ENCODE data around the gene ATP6V0A4. TPM values are rescaled to one million over a fixed set of nuclear protein-coding genes. Genes with fewer than 3 reads are reported as not detected.
"Not testable (repeated sequence)": the region's sequence is repeated elsewhere in the genome, so short reads cannot be mapped to it uniquely, and the experiment has no call there.

The ATP6V0A4 gene
- total RNA-seq, 4 donors from 2014 or later: not detected

DNA sequence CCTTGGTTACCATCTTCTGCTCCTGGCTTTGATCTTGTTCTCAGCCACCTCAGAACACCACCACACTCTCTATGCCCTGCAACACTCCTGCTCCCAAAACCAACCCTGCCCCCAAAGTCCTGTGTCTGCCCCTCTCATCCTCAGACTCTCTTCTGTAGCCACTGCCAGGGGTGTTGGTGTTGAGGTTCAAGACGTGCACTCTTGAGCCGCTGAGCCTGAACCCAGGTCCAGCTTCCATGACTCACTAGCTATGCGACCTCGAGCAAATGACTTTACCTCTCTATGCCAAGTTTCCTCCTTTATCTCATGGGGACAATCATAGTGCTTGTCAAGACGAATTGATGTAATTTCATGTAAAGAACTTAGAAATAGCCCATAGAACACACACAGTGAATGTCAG lies 840 bp upstream of the ATP6V0A4 start:
- 82% methylated on average over 5 of the region's 5 CpGs for WGBS
- intact Hi-C loops (cut with DNase I): no loop called here
- no peaks in the 10 kb centered on the region for H3K4me1 ChIP-seq
- H3K36me3 ChIP-seq: no peaks in the 10 kb centered on the region
- peaks cover 0 to 19% (median 0%) of the 10 kb centered on the region in 4 donors for H3K27me3 ChIP-seq
- no peak overlapping the region for H3K27ac ChIP-seq (replicated peaks in 1 of 4)
- H3K9me3 ChIP-seq: no peaks in the 10 kb centered on the region
- no peak for DNase-seq (ENCODE audit: extremely low spot score)
- TF ChIP-seq, protein P1, sequence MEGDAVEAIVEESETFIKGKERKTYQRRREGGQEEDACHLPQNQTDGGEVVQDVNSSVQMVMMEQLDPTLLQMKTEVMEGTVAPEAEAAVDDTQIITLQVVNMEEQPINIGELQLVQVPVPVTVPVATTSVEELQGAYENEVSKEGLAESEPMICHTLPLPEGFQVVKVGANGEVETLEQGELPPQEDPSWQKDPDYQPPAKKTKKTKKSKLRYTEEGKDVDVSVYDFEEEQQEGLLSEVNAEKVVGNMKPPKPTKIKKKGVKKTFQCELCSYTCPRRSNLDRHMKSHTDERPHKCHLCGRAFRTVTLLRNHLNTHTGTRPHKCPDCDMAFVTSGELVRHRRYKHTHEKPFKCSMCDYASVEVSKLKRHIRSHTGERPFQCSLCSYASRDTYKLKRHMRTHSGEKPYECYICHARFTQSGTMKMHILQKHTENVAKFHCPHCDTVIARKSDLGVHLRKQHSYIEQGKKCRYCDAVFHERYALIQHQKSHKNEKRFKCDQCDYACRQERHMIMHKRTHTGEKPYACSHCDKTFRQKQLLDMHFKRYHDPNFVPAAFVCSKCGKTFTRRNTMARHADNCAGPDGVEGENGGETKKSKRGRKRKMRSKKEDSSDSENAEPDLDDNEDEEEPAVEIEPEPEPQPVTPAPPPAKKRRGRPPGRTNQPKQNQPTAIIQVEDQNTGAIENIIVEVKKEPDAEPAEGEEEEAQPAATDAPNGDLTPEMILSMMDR (IDR thresholded peaks at IDR 0.05): no peak
- TF ChIP-seq POLR2AphosphoS5 (IDR thresholded peaks at IDR 0.05) (no peak), POLR2A (IDR thresholded peaks at IDR 0.05; ENCODE audit: low read depth) (no peak), EP300 (IDR thresholded peaks at IDR 0.05) (no peak)
- H3K4me3 ChIP-seq: no peak overlapping the region

DNA sequence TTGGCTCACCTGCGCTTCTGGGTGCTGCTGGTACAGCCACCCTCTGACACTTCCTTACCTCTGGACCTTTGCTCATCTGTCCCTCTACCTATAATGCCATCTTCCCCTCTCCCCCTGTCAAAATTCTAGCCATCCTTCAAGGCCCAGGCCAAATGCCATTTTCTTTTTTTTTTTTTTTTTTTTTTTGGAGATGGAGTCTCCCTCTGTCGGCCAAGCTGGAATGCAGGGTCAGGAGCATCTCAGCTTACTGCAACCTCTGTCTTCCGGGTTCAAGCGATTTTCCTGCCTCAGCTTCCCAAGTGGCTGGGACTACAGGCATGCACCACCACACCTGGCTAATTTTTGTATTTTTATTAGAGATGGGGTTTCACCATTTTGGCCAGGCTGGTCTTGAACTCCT lies 950 bp downstream of the ATP6V0A4 start:
- DNase-seq (ENCODE audit: extremely low spot score); H3K27ac ChIP-seq (replicated peaks in 1 of 4); H3K4me3 ChIP-seq; H3K36me3 ChIP-seq; intact Hi-C loops (cut with DNase I); H3K4me1 ChIP-seq; H3K9me3 ChIP-seq: not testable (repeated sequence)
- WGBS: 82% methylated on average over 4 of the region's 4 CpGs
- H3K27me3 ChIP-seq: peaks cover 0 to 17% (median 0%) of the 10 kb centered on the region in 4 donors

DNA sequence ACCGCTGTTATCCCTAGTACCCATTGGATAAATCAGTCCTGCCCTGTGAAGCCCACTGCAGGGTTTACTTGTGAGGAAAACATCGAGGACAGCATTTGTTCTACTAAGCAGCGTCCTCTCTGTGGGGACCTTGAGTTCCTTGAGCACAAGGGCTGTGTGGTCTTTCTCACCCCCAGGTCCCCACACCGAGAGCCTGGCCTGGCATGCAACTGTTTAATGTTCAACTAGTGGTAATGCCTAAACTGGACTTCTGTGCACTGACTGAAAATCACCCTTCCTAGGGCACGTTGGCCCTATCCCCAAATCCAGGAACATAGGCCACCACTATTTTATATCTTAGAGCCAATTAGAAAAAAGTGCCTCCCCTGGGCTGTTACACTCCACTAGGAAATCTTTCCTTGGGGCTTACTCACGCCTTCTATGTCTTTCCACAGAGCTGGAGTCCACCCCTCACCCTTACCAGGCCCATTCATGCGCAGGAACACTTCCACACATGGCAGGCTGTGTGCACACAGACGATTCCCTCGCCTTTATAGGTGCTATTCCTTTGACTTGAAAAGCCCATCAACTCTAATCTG lies 1.9 kb downstream of the ATP6V0A4 start:
- Histone ChIP-seq H3K9me3 (no peaks in the 10 kb centered on the region), H3K27ac (replicated peaks in 1 of 4) (no peak overlapping the region), H3K27me3 (peaks cover 0 to 17% (median 0%) of the 10 kb centered on the region in 4 donors), H3K4me1 (no peaks in the 10 kb centered on the region), H3K4me3 (no peak overlapping the region), H3K36me3 (no peaks in the 10 kb centered on the region)
- intact Hi-C loops (cut with DNase I): no loop called here
- TF ChIP-seq POLR2AphosphoS5 (IDR thresholded peaks at IDR 0.05) (no peak), EP300 (IDR thresholded peaks at IDR 0.05) (no peak), POLR2A (IDR thresholded peaks at IDR 0.05; ENCODE audit: low read depth) (no peak)
- TF ChIP-seq, protein P1 (IDR thresholded peaks at IDR 0.05): no peak
- DNase-seq (ENCODE audit: extremely low spot score): no peak
- WGBS: 89% methylated on average over 9 of the region's 9 CpGs

DNA sequence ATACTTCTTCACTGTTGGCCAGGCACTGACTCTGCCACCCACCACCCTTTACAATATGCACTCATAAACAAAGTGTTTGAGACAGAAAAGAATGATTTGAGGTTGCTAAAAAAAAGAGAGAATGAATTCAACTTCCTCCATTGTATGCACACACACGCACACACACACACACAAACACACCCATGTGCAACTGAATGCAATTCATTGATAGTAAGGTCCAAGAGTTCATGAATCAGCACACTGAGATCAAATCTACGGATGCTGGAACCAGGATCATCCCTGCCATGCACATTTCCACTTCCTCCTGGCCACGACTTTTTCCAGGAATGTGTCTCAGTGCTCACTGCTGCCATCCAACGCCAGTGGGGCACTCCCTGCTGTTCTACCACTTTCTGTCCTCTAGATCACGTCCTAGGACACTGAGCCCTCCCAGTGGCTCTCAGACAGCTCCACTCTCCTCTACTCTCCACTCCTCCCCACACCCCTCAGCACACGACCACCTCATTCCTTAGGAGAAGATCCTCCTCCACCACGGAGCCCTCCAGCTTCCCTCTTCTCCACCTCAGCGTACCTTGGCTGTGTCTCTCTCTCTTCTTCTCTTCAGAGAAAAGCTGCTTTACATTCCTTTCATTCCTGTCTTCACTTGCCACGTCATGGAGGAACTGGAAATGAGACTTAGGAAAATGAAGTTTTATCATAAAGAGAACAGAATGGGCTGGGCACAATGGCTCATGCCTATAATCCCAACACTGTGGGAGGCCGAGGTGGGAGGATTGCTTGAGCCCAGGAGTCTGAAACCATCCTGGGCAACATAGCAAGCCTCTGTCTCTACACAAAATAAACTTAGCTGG lies 12.2 kb downstream of the ATP6V0A4 start:
- WGBS: 46% methylated on average over 10 of the region's 10 CpGs
- intact Hi-C loops (cut with DNase I): no loop called here
- H3K4me1 ChIP-seq: no peaks in the 10 kb centered on the region
- no peak overlapping the region for H3K27ac ChIP-seq (replicated peaks in 1 of 4)
- H3K27me3 ChIP-seq: peaks cover 0 to 11% (median 0%) of the 10 kb centered on the region in 4 donors
- H3K36me3 ChIP-seq: no peaks in the 10 kb centered on the region
- no peak for TF ChIP-seq EP300 (IDR thresholded peaks at IDR 0.05)
- no peak for TF ChIP-seq POLR2AphosphoS5 (IDR thresholded peaks at IDR 0.05)
- no peak for TF ChIP-seq POLR2A (IDR thresholded peaks at IDR 0.05; ENCODE audit: low read depth)
- TF ChIP-seq, protein P1 (IDR thresholded peaks at IDR 0.05): no peak
- DNase-seq (ENCODE audit: extremely low spot score): no peak
- H3K9me3 ChIP-seq: no peaks in the 10 kb centered on the region
- H3K4me3 ChIP-seq: no peak overlapping the region

DNA sequence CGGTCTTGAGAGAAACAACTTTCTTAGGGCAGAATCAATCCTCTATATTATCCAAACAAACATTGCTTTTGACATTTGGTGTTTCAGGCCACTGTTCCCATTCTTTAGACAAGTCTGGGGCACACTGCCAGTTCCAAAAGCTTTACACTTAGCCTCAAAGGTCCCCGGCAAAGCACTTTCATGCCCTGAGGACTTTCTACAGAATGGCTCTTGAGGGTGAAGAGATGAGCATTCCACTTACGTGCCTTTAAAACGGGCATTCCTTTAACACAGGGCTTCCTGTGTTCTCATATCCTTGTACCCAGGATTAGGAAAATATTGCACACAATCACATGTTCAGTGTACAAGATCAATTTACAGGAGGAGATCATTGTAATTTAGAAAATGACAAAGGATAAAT lies 13.3 kb downstream of the ATP6V0A4 start:
- 27% methylated on average over 4 of the region's 4 CpGs for WGBS
- no peaks in the 10 kb centered on the region for H3K36me3 ChIP-seq
- TF ChIP-seq EP300 (IDR thresholded peaks at IDR 0.05): no peak
- no peak for TF ChIP-seq POLR2A (IDR thresholded peaks at IDR 0.05; ENCODE audit: low read depth)
- H3K27me3 ChIP-seq: peaks cover 0 to 11% (median 0%) of the 10 kb centered on the region in 4 donors
- no peak for DNase-seq (ENCODE audit: extremely low spot score)
- H3K4me1 ChIP-seq: no peaks in the 10 kb centered on the region
- no peaks in the 10 kb centered on the region for H3K9me3 ChIP-seq
- H3K4me3 ChIP-seq: no peak overlapping the region
- no peak overlapping the region for H3K27ac ChIP-seq (replicated peaks in 1 of 4)
- intact Hi-C loops (cut with DNase I): no loop called here

All from esophagus muscularis mucosa (tissue), 4 donors.